Measurements from ENCODE around the gene RTEL1.
A peak's percentile ranks its signal among the peaks of the same experiment; 100 is the strongest.
"Not testable (repeated sequence)": the region's sequence is repeated elsewhere in the genome, so short reads cannot be mapped to it uniquely, and the experiment has no call there.

The RTEL1 gene

GRCh38 chr20:63653041-63653973 lies 4.8 kb upstream of the RTEL1 start, which contains the start of gene STMN3:
Gene STMN3 (minus strand): TSS chr20:63653424. CDS start chr20:63653345, 79 bp downstream.
- DNase-seq, result peak; percentile 65

- no peak for DNase-seq
Observed at GRCh38 chr20:63653974-63654668, 4.0 kb upstream of the RTEL1 start.

- DNase-seq, result no peak
Observed at GRCh38 chr20:63655249-63655648, 2.9 kb upstream of the RTEL1 start.

- no peak for DNase-seq
Observed at GRCh38 chr20:63656451-63656850, 1.7 kb upstream of the RTEL1 start.

GRCh38 chr20:63657260-63657936 lies 714 bp upstream of the RTEL1 start:
- no peak for DNase-seq

GRCh38 chr20:63658749-63659187 lies 656 bp downstream of the RTEL1 start:
- no peak for DNase-seq

GRCh38 chr20:63659370-63659769 lies 1.3 kb downstream of the RTEL1 start:
- DNase-seq, result no peak

- DNase-seq, result not testable (repeated sequence)
Observed at GRCh38 chr20:63660174-63660573, 2.1 kb downstream of the RTEL1 start.

- DNase-seq, result no peak
Observed at GRCh38 chr20:63660622-63661021, 2.5 kb downstream of the RTEL1 start.

- DNase-seq, result no peak
Observed at GRCh38 chr20:63661108-63661507, 3.0 kb downstream of the RTEL1 start.

- DNase-seq, result no peak
Observed at GRCh38 chr20:63661959-63662812, 4.1 kb downstream of the RTEL1 start.

- DNase-seq, result no peak
Observed at GRCh38 chr20:63662813-63663189, 4.7 kb downstream of the RTEL1 start.

GRCh38 chr20:63663332-63664066 lies 5.4 kb downstream of the RTEL1 start:
- no peak for DNase-seq

GRCh38 chr20:63664143-63664851 lies 6.2 kb downstream of the RTEL1 start:
- DNase-seq, result no peak

GRCh38 chr20:63664861-63665594 lies 6.9 kb downstream of the RTEL1 start:
- DNase-seq, result no peak

- no peak for DNase-seq
Observed at GRCh38 chr20:63665708-63666107, 7.6 kb downstream of the RTEL1 start.

- DNase-seq, result no peak
Observed at GRCh38 chr20:63667858-63668257, 9.7 kb downstream of the RTEL1 start.

- no peak for DNase-seq
Observed at GRCh38 chr20:63668351-63668750, 10.2 kb downstream of the RTEL1 start.

GRCh38 chr20:63671695-63672094 lies 13.6 kb downstream of the RTEL1 start:
- not testable (repeated sequence) for DNase-seq

- DNase-seq, result no peak
Observed at GRCh38 chr20:63672666-63673065, 14.6 kb downstream of the RTEL1 start.
